ENCODE data around the gene DHX9.
A peak's percentile ranks its signal among the peaks of the same experiment; 100 is the strongest.

DHX9 gene

DNA sequence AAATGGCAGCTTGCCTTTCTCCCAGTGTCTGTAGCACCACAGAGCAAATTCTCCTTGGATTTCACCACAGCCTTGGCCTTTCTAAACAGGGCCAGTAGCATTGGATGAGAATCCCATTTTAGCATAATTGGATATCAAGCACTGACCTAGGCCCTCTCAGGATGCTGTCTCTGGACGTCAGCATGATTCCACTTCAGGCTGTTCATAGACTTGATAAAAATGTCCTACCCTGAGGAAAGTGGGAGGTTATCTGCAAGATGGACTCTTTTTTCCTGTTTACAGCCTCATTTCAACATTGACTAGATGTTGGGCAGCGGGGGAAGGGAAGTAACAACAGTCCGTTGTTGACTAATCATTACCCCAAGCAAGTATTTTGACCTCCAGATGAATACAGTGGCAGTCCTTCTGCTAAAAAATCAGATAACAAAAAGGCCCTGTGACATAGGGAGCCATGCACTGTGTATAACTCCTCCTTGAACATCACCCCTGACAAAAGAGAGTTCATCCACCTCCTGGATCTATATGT lies 44.4 kb upstream of the DHX9 start:
- Histone ChIP-seq H4K20me1 (ENCODE audit: insufficient read depth, low read length) (no peaks in the 10 kb centered on the region), H3K9ac (ENCODE audit: low read depth, low read length) (no peak overlapping the region), H3K36me3 (ENCODE audit: insufficient read depth, low read length) (no peaks in the 10 kb centered on the region), H2AFZ (ENCODE audit: low read depth, low read length) (no peak overlapping the region), H3K27ac (ENCODE audit: low read length) (no peak overlapping the region), H3K4me3 (ENCODE audit: low read depth in 1 of 2, low read length in 2 of 2) (no peak overlapping the region), H3K4me1 (ENCODE audit: insufficient read depth, low read length) (peaks cover 15% of the 10 kb centered on the region), H3K9me3 (ENCODE audit: insufficient read depth, low read length, severe bottlenecking) (no peaks in the 10 kb centered on the region), H3K4me2 (ENCODE audit: insufficient read depth, low read length) (no peak overlapping the region), H3K79me2 (ENCODE audit: insufficient read depth, low read length) (no peaks in the 10 kb centered on the region), H3K27me3 (ENCODE audit: insufficient read depth, low read length, poor library complexity) (peaks cover 2% of the 10 kb centered on the region)
- DNase-seq (no peak), ATAC-seq (ENCODE audit: insufficient read depth, low read depth) (no peak)
- TF ChIP-seq EZH2 (IDR thresholded peaks at IDR 0.05; ENCODE audit: borderline replicate concordance, low read depth, low read length, severe bottlenecking) = no peak
- TF ChIP-seq, protein P1, sequence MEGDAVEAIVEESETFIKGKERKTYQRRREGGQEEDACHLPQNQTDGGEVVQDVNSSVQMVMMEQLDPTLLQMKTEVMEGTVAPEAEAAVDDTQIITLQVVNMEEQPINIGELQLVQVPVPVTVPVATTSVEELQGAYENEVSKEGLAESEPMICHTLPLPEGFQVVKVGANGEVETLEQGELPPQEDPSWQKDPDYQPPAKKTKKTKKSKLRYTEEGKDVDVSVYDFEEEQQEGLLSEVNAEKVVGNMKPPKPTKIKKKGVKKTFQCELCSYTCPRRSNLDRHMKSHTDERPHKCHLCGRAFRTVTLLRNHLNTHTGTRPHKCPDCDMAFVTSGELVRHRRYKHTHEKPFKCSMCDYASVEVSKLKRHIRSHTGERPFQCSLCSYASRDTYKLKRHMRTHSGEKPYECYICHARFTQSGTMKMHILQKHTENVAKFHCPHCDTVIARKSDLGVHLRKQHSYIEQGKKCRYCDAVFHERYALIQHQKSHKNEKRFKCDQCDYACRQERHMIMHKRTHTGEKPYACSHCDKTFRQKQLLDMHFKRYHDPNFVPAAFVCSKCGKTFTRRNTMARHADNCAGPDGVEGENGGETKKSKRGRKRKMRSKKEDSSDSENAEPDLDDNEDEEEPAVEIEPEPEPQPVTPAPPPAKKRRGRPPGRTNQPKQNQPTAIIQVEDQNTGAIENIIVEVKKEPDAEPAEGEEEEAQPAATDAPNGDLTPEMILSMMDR (IDR thresholded peaks at IDR 0.05; ENCODE audit: borderline replicate concordance, extremely low read depth, low read length, poor library complexity, severe bottlenecking) = no peak

DNA sequence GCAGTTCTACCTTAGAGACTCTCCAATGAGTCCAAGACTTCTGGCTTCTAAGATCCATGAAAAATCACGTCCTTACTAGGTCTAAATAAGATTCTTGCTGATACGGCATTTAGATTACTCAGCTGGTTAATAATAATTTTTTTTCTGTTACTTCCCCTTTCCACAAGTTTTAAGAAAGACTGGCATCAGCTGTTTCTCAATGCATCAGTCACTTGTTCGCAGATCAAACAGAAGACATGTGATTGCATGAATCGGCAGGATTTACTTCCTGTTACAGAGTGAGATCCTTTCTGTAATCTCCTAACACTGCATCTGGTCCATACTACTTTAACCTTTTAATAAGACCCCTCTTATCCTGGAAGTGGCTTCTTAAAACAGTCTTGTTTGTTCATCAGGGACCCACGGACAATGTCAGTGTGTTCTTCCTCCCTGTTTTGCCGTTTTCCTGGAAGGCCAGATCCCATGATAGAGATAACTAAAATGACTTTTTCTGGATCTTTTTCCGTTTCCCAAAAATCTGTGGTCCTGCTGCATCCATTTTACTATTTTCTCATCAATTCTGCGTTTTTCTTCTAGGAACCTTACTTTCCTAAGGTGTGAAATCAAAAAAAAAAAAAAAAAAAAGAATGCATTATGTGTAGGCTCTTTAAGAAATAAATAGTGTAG lies 43.5 kb upstream of the DHX9 start:
- H3K27ac ChIP-seq (ENCODE audit: low read length) = no peak overlapping the region
- no peak for TF ChIP-seq EZH2 (IDR thresholded peaks at IDR 0.05; ENCODE audit: borderline replicate concordance, low read depth, low read length, severe bottlenecking)
- TF ChIP-seq, protein P1 (IDR thresholded peaks at IDR 0.05; ENCODE audit: borderline replicate concordance, extremely low read depth, low read length, poor library complexity, severe bottlenecking) = no peak
- no peaks in the 10 kb centered on the region for H3K27me3 ChIP-seq (ENCODE audit: insufficient read depth, low read length, poor library complexity)
- no peak overlapping the region for H3K4me3 ChIP-seq (ENCODE audit: low read depth in 1 of 2, low read length in 2 of 2)
- no peaks in the 10 kb centered on the region for H3K36me3 ChIP-seq (ENCODE audit: insufficient read depth, low read length)
- H3K79me2 ChIP-seq (ENCODE audit: insufficient read depth, low read length) = no peaks in the 10 kb centered on the region
- H3K4me2 ChIP-seq (ENCODE audit: insufficient read depth, low read length) = no peak overlapping the region
- peaks cover 7% of the 10 kb centered on the region; the same call in 1 of the 2 replicates for H3K4me1 ChIP-seq (ENCODE audit: insufficient read depth, low read length)
- no peak overlapping the region for H2AFZ ChIP-seq (ENCODE audit: low read depth, low read length)
- DNase-seq (no peak), ATAC-seq (ENCODE audit: insufficient read depth, low read depth) (peak; percentile 56; the same call in 2 of the 3 replicates)
- no peaks in the 10 kb centered on the region for H3K9me3 ChIP-seq (ENCODE audit: insufficient read depth, low read length, severe bottlenecking)
- H4K20me1 ChIP-seq (ENCODE audit: insufficient read depth, low read length) = no peaks in the 10 kb centered on the region
- H3K9ac ChIP-seq (ENCODE audit: low read depth, low read length) = no peak overlapping the region

DNA sequence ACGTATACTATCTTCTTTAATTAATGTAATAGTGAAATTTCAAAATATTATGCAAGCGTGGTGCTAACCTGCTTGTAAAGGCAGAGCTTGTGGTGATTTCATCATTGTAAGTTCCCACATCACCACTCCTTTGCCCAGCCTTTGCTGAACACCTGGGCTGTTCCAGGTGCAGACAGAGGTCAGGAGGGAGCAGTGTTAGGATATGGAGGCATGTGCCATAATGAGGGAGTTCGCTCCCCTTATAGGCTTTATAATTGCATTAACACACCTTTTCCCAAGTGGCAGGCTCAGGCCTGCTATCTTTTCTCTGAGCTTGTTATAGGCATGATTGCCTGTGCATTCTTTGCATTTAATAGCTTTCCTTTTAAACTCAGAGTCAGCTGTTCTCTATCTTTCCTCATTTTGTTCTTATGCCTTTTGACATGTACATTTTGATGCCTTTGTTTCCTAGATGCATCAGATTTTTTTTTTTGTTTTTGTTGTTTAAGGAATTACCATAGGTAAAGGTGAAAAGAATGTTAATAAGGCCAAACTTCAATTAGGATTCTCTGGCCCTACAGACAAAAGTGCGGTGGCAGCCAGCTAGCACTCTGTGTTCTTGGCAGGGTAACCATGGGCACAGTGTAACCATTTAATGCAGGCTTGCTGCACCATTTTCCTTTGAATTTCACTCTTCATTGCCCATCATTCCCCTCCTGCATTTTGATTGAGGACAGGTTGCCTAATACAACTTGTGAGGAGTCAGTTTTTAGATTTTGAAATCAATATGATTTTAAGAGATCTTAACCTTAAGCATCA lies 36.9 kb upstream of the DHX9 start:
- Histone ChIP-seq H3K27ac (ENCODE audit: low read length) (no peak overlapping the region), H3K79me2 (ENCODE audit: insufficient read depth, low read length) (no peaks in the 10 kb centered on the region), H3K4me3 (ENCODE audit: low read depth in 1 of 2, low read length in 2 of 2) (no peak overlapping the region), H3K4me2 (ENCODE audit: insufficient read depth, low read length) (no peak overlapping the region), H3K9ac (ENCODE audit: low read depth, low read length) (no peak overlapping the region), H3K4me1 (ENCODE audit: insufficient read depth, low read length) (no peaks in the 10 kb centered on the region), H3K36me3 (ENCODE audit: insufficient read depth, low read length) (peaks cover 6% of the 10 kb centered on the region; the same call in 1 of the 2 replicates), H2AFZ (ENCODE audit: low read depth, low read length) (no peak overlapping the region), H3K27me3 (ENCODE audit: insufficient read depth, low read length, poor library complexity) (no peaks in the 10 kb centered on the region), H4K20me1 (ENCODE audit: insufficient read depth, low read length) (no peaks in the 10 kb centered on the region), H3K9me3 (ENCODE audit: insufficient read depth, low read length, severe bottlenecking) (no peaks in the 10 kb centered on the region)
- TF ChIP-seq EZH2 (IDR thresholded peaks at IDR 0.05; ENCODE audit: borderline replicate concordance, low read depth, low read length, severe bottlenecking) = no peak
- TF ChIP-seq, protein P1 (IDR thresholded peaks at IDR 0.05; ENCODE audit: borderline replicate concordance, extremely low read depth, low read length, poor library complexity, severe bottlenecking) = no peak
- ATAC-seq (ENCODE audit: insufficient read depth, low read depth) (no peak), DNase-seq (no peak)

Measured in DND-41 (cell line).